Spleen (tissue), 7 donors: ENCODE results near the gene ZSCAN20.

Experiments used
- POLR2A ChIP-seq, 3 donors: fragments of 450-650 bp; IDR thresholded peaks; one replicate each; pipeline ENCODE4 v1.5.1; 2017; ENCODE audit warnings: antibody characterized with exemption in 3 of 3, mild to moderate bottlenecking in 1 of 3
- POLR2AphosphoS5 ChIP-seq, 3 donors: sonication (generic); formaldehyde crosslinking; IDR thresholded peaks; one replicate each; pipeline ENCODE4 v1.5.1; 2017; ENCODE audit warnings: antibody characterized with exemption in 3 of 3
- TF ChIP-seq, protein P1 (sequence below), 11 experiments: fragments of 200-600 bp in 7 of 11; fragments of 450-650 bp in 4 of 11; sonication (generic) in 4 of 11; IDR thresholded peaks in 8 of 11; conservative IDR thresholded peaks in 3 of 11; 1 replicate in 7 of 11; 2 replicates in 4 of 11; pipeline versions ENCODE4 v1.4.0 to v1.8.0; 2016 to 2021; ENCODE audit warnings: antibody characterized with exemption in 11 of 11, inconsistent platforms in 4 of 11, mild to moderate bottlenecking in 1 of 11
- donor health status: DM: no; HTN: no; CAD: no; lungs with moderate emphysema.
- donor health status: DM: no; HTN: no; CAD: no.
- donor health status: DM: no; HTN: no; CAD: no.

DNA sequence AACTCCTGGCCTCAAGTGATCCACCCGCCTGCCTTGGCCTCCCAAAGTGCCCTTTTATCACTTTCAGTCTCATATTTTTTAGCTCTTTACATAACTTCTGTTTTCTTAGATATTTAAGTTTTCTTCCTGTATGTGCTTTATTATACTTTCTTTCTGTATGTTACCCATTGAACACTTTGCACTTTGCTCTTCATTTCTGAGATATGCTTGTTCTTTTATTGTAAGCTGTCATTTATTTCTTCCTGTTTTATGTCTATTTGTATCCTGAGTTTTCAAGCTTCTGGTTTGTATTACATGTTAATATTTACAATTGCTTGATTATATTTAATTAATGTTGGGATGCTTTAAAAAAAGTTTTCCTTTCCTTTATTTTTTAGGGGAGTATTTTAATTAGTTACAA lies 35.7 kb downstream of the ZSCAN20 start:
- TF ChIP-seq, protein P1, sequence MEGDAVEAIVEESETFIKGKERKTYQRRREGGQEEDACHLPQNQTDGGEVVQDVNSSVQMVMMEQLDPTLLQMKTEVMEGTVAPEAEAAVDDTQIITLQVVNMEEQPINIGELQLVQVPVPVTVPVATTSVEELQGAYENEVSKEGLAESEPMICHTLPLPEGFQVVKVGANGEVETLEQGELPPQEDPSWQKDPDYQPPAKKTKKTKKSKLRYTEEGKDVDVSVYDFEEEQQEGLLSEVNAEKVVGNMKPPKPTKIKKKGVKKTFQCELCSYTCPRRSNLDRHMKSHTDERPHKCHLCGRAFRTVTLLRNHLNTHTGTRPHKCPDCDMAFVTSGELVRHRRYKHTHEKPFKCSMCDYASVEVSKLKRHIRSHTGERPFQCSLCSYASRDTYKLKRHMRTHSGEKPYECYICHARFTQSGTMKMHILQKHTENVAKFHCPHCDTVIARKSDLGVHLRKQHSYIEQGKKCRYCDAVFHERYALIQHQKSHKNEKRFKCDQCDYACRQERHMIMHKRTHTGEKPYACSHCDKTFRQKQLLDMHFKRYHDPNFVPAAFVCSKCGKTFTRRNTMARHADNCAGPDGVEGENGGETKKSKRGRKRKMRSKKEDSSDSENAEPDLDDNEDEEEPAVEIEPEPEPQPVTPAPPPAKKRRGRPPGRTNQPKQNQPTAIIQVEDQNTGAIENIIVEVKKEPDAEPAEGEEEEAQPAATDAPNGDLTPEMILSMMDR (IDR thresholded peaks at IDR 0.05 in 8 of 11, conservative IDR thresholded peaks at IDR 0.05 in 3 of 11), result no peak
- TF ChIP-seq POLR2AphosphoS5 (IDR thresholded peaks at IDR 0.05) (no peak), POLR2A (IDR thresholded peaks at IDR 0.05) (no peak)
